GM18873 (cell line): Measurements from ENCODE around the gene CABS1.

ENCODE experiments used
- ATAC-seq: cut with Tn5 transposase; IDR thresholded peaks from one replicate; pipeline ENCODE4 v1.9.1; 2021; ENCODE audit warnings: mild to moderate bottlenecking, moderate library complexity, moderate number of reproducible peaks; ENCODE audit not compliant: unreplicated experiment, low FRiP score

CABS1 gene

DNA sequence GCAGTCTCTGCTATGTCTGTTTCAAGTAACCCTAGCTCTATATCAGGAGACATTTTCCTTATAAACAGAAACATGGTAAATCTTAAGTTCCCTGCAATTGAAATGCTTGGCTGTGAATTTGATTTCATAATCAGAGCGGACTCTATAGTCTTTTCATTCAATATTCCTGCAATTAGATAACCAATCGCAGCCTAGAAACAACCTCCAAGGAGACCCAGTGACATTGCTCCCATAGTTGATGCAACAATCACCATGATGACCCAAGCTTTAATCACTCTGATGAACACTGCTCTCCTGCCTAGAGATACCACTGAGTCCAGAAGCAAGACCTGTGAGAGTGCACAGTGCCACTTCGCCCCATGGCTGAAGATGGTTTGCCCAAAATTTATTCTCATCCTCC lies at the start of gene CABS1:
Gene CABS1 (plus strand): TSS at position 301 of the 400 bp plus-strand sequence. CDS start 59 bp downstream, at position 360.
- no peak for ATAC-seq

- no peak for ATAC-seq
Measured at GRCh38 chr4:70288651-70289050, 46.1 kb upstream of the CABS1 start.

DNA sequence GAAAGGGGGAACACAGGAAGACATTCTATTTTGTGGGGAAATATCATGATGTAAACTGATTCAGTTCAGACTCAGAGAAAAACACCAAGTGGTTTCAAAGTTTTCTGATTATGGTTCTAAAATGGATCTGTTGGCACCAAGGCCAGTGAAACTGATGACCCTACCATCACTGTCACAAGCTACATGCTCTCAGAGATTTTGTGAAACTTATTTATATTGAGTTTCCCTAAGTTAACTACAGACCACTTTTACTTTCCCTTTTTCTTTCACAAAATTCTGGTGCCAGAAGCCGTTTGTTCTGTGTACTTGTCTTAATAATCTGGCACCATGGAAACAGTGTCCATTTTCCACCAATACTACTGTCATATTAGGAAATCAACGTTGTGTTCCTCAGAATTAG lies 43.4 kb upstream of the CABS1 start:
- ATAC-seq, result no peak

DNA sequence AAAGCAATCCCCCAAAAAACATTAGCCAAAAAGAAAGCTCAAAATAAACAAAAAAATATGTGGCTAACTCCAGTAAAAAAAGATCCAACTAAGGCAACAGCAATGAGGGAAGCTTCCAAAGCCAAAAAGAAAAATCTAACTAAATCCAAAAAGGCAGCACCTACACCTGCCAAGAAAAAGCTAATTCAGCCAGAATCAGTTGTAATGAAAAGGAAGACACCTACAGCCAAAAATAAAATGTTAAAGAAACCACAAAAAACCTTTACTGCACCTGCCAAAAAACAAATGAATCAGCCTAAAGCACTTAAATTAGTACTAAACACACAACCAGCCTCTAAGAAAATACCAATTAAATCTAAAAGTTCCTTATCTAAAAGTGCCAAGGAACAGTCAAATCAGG lies 37.2 kb upstream of the CABS1 start:
- no peak for ATAC-seq

DNA sequence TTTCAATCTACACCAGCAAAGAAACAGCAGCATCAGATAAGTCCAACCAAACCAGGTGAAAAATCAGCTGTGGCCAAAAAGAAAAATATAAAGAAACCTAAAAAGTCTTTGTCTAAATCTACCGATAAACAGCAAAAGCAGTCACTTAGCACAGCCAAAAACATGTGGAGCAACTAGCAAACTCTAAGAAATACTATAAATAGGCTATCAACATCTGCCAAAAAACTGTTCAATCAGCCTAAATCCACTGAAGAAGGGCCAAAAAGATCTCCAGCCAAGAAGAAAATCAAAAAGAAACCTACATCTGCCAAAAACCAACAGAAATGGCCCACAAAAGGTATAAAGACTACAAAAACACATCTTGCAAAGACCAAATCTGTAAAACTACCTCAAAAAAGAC lies 36.7 kb upstream of the CABS1 start:
- no peak for ATAC-seq

DNA sequence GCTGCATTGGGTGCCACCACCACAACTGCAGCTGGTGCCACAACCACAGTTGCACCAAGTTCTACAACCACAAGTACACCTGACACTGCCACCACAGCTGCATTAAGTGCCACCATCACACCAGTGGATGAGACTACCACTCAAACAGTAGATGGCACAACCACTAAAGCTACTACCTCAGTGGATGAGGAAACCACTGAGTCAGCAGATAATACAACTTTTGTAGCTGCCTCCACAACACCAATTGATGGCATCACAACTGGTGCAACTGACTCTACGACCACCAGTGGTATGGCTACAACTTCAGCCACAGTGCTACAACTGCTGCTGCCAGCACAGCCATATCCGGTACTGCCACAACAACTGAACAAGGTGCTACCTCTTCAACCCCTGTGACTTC lies 35.1 kb upstream of the CABS1 start:
- no peak for ATAC-seq

- no peak for ATAC-seq
Measured at GRCh38 chr4:70300215-70300614, 34.6 kb upstream of the CABS1 start.

DNA sequence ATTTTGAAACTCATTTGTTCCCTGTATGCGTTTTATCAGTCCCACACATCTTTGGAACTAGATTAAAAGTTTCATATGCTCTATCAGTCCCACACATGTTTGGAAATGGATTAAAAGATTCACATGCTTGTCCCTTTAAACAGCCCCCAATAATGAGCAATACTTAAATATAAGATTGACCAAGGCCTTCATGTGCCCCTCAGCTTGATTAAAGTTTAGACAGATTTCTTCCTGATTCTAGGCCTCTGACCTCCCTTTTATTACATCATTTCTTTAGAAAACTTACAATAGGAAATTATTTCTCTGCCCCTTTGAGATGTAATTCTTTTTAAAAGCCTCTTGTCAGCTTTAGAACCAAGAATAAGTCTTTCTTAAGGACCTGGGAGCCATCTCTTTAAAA lies 31.7 kb upstream of the CABS1 start:
- ATAC-seq, result no peak

DNA sequence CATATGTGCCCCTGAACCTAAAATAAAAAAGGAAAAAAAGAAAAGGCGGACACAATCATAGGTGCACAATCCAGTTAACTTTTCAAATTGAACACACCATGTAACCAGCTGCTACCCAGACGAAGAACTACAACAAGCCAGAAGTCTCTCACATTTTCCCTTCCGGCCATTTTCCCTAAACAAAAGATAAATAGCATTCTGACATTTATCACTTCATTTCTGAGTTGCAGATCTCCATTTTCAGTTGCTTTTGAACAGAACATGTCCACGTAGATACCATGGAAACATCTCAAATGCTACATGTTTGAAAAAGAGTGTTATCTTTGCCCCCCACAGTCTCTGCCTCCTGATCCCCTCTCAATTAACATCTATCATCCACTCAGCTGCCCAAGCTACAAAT lies 29.2 kb upstream of the CABS1 start:
- no peak for ATAC-seq

DNA sequence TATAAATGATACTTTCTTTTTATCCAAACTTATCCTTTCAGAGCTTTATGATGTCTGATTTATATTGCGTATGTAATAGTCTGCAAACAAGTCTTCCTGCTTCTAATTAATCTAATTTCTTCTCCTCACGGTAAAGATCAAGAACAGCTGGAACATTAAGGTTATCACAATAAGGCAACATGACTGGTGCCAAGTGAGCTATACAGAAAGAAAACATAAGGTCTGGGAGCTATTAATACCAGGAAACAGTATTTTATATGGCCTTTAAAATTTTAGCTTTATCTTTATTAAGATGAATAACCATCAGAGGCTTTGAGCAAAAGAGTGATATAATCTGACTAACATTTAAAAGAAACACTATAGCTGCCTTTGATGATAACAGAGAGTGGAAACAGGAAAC lies 28.7 kb upstream of the CABS1 start:
- no peak for ATAC-seq

GRCh38 chr4:70313736-70314135 lies 21.0 kb upstream of the CABS1 start:
- ATAC-seq, result no peak

GRCh38 chr4:70315928-70316327 lies 18.9 kb upstream of the CABS1 start:
- no peak for ATAC-seq

- ATAC-seq, result no peak
Measured at GRCh38 chr4:70326052-70326451, 8.7 kb upstream of the CABS1 start.

- no peak for ATAC-seq
Measured at GRCh38 chr4:70336043-70336442, 1.3 kb downstream of the CABS1 start.

GRCh38 chr4:70337886-70338420 lies 3.2 kb downstream of the CABS1 start:
- ATAC-seq, result no peak

DNA sequence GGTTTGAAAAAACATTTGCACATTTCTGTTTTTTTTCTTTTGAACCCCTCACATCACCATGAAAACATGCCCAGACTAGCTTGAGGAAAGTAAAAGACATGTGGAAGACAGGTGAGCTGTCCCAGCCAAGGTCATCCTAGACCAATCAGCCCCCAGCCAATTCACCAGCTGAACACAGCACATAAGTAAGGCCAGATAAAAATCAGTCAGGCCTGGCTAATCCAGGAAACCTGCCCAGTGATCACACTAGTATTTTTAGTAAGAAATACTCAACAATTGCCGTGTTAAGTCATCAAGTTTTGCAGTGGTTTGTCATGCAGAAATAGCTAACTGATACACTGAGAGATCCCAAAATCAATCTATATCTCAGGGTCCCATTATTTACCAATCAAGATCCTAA lies 21.4 kb downstream of the CABS1 start:
- no peak for ATAC-seq

DNA sequence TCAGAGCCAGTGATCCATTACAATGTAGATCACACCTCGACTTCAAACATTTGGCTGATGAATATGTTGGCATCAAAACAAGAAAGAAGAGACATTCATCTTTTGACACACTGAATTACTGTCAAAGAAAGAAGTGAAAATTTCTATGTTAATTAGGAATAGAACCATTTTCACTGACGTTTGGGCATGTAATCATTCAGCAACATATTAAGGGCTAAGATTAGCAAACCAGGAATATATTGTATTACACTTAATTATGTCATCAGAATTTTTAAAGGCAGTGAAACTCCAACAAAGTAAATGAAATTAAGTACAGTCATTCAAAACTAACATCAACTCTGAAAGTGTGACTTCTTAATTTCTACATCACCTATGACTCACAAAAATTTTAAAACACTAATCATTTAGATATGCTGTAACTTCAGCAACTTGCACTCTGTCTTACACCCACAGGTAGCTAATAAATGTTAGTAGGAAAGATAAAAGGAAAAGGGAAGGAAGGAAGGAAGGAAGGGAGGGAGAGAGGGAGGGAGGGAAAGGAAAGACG lies 24.4 kb downstream of the CABS1 start:
- no peak for ATAC-seq

- ATAC-seq, result no peak
Measured at GRCh38 chr4:70360460-70360859, 25.7 kb downstream of the CABS1 start, which contains the start of gene SMR3A. SMR3A (plus strand) TSS chr4:70360760; CDS start chr4:70362116, 1,356 bp downstream.

DNA sequence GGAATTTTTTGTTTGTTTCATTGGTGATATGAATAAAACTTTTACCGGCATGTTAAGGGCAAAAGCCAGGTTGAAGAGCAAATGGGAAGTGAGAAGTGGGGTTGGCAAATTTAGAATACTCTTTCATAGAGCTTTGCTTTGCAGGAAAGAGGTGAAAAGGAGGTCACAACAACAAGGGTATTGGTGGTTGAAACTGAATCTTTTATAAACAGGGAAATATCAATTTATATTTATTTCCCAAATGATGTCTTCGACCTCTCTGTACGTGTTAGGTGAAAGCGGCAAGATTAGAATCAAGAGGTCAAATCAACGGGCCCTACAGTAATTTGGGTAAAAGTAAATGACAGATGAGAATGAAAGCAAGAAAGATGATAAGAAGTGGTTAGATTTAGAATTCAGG lies 29.2 kb downstream of the CABS1 start:
- no peak for ATAC-seq

- ATAC-seq, result no peak
Measured at GRCh38 chr4:70365479-70365878, 30.7 kb downstream of the CABS1 start.

- no peak for ATAC-seq
Measured at GRCh38 chr4:70367813-70368212, 33.0 kb downstream of the CABS1 start.

GRCh38 chr4:70371987-70372386 lies 37.2 kb downstream of the CABS1 start:
- no peak for ATAC-seq

GRCh38 chr4:70372760-70373159 lies 38.0 kb downstream of the CABS1 start:
- ATAC-seq, result no peak
